Raji (cell line): Measurements from ENCODE around the gene C9orf50.

Source experiments
- POLR2A ChIP-seq: IDR thresholded peaks from 2 replicates; pipeline ENCODE4 v1.6.1; 2011; ENCODE audit warnings: low read depth, low read length, control low read depth; ENCODE audit not compliant: insufficient read depth

Gene C9orf50

GRCh38 chr9:129626625-129627284, 5.9 kb upstream of the C9orf50 start:
- peak; percentile 33; the same call in 1 of the 2 replicates for TF ChIP-seq POLR2A

- peak; percentile 96 for TF ChIP-seq POLR2A
These were observed 5.3 kb upstream of the C9orf50 start, which contains the start of gene NTMT1 for GRCh38 chr9:129626079-129626624. NTMT1 (plus strand) TSS chr9:129626163; CDS start chr9:129632704, 6,541 bp downstream.

GRCh38 chr9:129624947-129625346, 4.0 kb upstream of the C9orf50 start:
- no peak for TF ChIP-seq POLR2A

GRCh38 chr9:129624168-129624759, 3.4 kb upstream of the C9orf50 start:
- TF ChIP-seq POLR2A = no peak

GRCh38 chr9:129623331-129623730, 2.4 kb upstream of the C9orf50 start:
- TF ChIP-seq POLR2A = no peak

GRCh38 chr9:129619787-129620668, 873 bp downstream of the C9orf50 start:
- no peak for TF ChIP-seq POLR2A

GRCh38 chr9:129617167-129617566, 3.7 kb downstream of the C9orf50 start:
- no peak for TF ChIP-seq POLR2A

- no peak for TF ChIP-seq POLR2A
These were observed 5.3 kb downstream of the C9orf50 start for GRCh38 chr9:129615407-129616285.

GRCh38 chr9:129614932-129615331, 6.0 kb downstream of the C9orf50 start:
- TF ChIP-seq POLR2A = no peak

GRCh38 chr9:129613520-129614175, 7.3 kb downstream of the C9orf50 start:
- TF ChIP-seq POLR2A = no peak

- no peak for TF ChIP-seq POLR2A
These were observed 7.9 kb downstream of the C9orf50 start for GRCh38 chr9:129612815-129613519.

GRCh38 chr9:129612123-129612522, 8.8 kb downstream of the C9orf50 start:
- no peak for TF ChIP-seq POLR2A

- no peak for TF ChIP-seq POLR2A
These were observed 9.5 kb downstream of the C9orf50 start for GRCh38 chr9:129611307-129611800.
